Tibial nerve (tissue), 4 donors: ENCODE results near the gene ELP5. TPM values are rescaled to one million over a fixed set of nuclear protein-coding genes. Genes with fewer than 3 reads are reported as not detected.

Experiments
- DNase-seq, 2 donors: peaks; one replicate each; pipeline ENCODE4 v3.0.0-alpha.2; 2019; ENCODE audit warnings: low spot score in 2 of 2
- H3K27ac ChIP-seq, 4 donors: fragments of 200-600 bp; sonication (generic) in 3 of 4; one replicate each; pipeline ENCODE4 v1.5.1; 2017 to 2019; ENCODE audit warnings: mild to moderate bottlenecking in 1 of 4
- H3K27me3 ChIP-seq, 2 donors: fragments of 200-600 bp; sonication (generic) in 1 of 2; one replicate each; pipeline versions ENCODE4 v1.5.1 to v1.6.0; 2017 to 2019
- H3K36me3 ChIP-seq, 3 donors: fragments of 200-600 bp; sonication (generic); one replicate each; pipeline ENCODE4 v1.5.1; 2018 to 2019
- H3K4me1 ChIP-seq, 4 donors: fragments of 200-600 bp; sonication (generic) in 3 of 4; one replicate each; pipeline ENCODE4 v1.5.1; 2017 to 2019
- H3K4me3 ChIP-seq, 4 donors: fragments of 200-600 bp; sonication (generic) in 3 of 4; one replicate each; pipeline ENCODE4 v1.5.1; 2017 to 2019; ENCODE audit warnings: mild to moderate bottlenecking in 1 of 4, moderate library complexity in 1 of 4
- H3K9me3 ChIP-seq, 4 donors: fragments of 200-600 bp; sonication (generic) in 3 of 4; one replicate each; pipeline ENCODE4 v1.5.1; 2017 to 2019
- CTCF ChIP-seq, 5 experiments: fragments of 200-600 bp in 3 of 5; fragments of 450-650 bp in 2 of 5; sonication (generic) in 3 of 5; IDR thresholded peaks; one replicate each; pipeline ENCODE4 v1.5.1; 2016 to 2019; ENCODE audit warnings: antibody characterized with exemption in 5 of 5, mild to moderate bottlenecking in 3 of 5, moderate library complexity in 2 of 5
- EP300 ChIP-seq, 2 donors: sonication (generic); formaldehyde crosslinking; IDR thresholded peaks; one replicate each; pipeline ENCODE4 v1.6.1; 2017; ENCODE audit warnings: antibody characterized with exemption in 2 of 2, mild to moderate bottlenecking in 1 of 2
- POLR2A ChIP-seq, 2 donors: fragments of 450-650 bp; IDR thresholded peaks; one replicate each; pipeline ENCODE4 v1.6.1; 2017; ENCODE audit warnings: antibody characterized with exemption in 2 of 2, mild to moderate bottlenecking in 2 of 2, moderate library complexity in 2 of 2
- WGBS, 2 donors: methylation state at CpG; one replicate each; pipeline ENCODE4 v1.1.5; 2018; 5-methylcytosine and 5-hydroxymethylcytosine counted together
- total RNA-seq, 4 donors: library from RNA; depleted of rRNA; stranded (reverse); fragments of >200 nt; gene quantifications; one replicate each; pipeline ENCODE4 v1.1.0, GENCODE V29; 2016

Gene ELP5
- total RNA-seq, 4 donors from 2014 or later, result 21.9 to 28.7 (median 25.0) TPM

- Histone ChIP-seq H3K27me3 (no peaks in the 10 kb centered on the region), H3K36me3 (peaks cover 0 to 31% (median 0%) of the 10 kb centered on the region in 3 donors), H3K4me3 (no peak overlapping the region), H3K27ac (peak overlapping the region in 3 of 4 donors; percentile 96 to 98 (median 97)), H3K9me3 (no peaks in the 10 kb centered on the region), H3K4me1 (peaks cover 3 to 72% (median 41%) of the 10 kb centered on the region in 4 donors)
- DNase-seq, result no peak
- WGBS, 2 donors, result 81 to 82% methylated on average over 6 of the region's 6 CpGs
- no peak for TF ChIP-seq POLR2A (IDR thresholded peaks at IDR 0.05)
- TF ChIP-seq CTCF (IDR thresholded peaks at IDR 0.05), result no peak
- TF ChIP-seq EP300 (IDR thresholded peaks at IDR 0.05), result no peak
Observed at GRCh38 chr17:7236808-7237207, 15.2 kb upstream of the ELP5 start.

- peak overlapping the region; percentile 96 to 98 (median 96) for H3K27ac ChIP-seq
- 15 to 22% methylated on average over 6 of the region's 6 CpGs for WGBS, 2 donors
- H3K9me3 ChIP-seq, result no peaks in the 10 kb centered on the region
- peak overlapping the region; percentile 64 to 99 (median 92) for H3K4me3 ChIP-seq
- H3K27me3 ChIP-seq, result no peaks in the 10 kb centered on the region
- DNase-seq, result no peak
- TF ChIP-seq POLR2A (IDR thresholded peaks at IDR 0.05) (no peak), EP300 (IDR thresholded peaks at IDR 0.05) (no peak), CTCF (IDR thresholded peaks at IDR 0.05) (no peak)
- peaks cover 3 to 67% (median 38%) of the 10 kb centered on the region in 4 donors for H3K4me1 ChIP-seq
- peaks cover 0 to 31% (median 0%) of the 10 kb centered on the region in 3 donors for H3K36me3 ChIP-seq
Observed at GRCh38 chr17:7237266-7237760, 14.7 kb upstream of the ELP5 start.

GRCh38 chr17:7237761-7238419 is 14.1 kb upstream of the ELP5 start:
- peaks cover 0 to 31% (median 0%) of the 10 kb centered on the region in 3 donors for H3K36me3 ChIP-seq
- TF ChIP-seq POLR2A (IDR thresholded peaks at IDR 0.05) (no peak), EP300 (IDR thresholded peaks at IDR 0.05) (no peak), CTCF (IDR thresholded peaks at IDR 0.05) (no peak)
- peaks cover 3 to 61% (median 34%) of the 10 kb centered on the region in 4 donors for H3K4me1 ChIP-seq
- peak overlapping the region; percentile 64 to 99 (median 92) for H3K4me3 ChIP-seq
- peak overlapping the region; percentile 96 to 98 (median 96) for H3K27ac ChIP-seq
- H3K27me3 ChIP-seq, result no peaks in the 10 kb centered on the region
- WGBS, 2 donors, result 0% methylated on average over 13 to 39 of the region's 73 CpGs
- H3K9me3 ChIP-seq, result no peaks in the 10 kb centered on the region
- DNase-seq, result peak; percentile 57 to 68

GRCh38 chr17:7238420-7239090 is 13.5 kb upstream of the ELP5 start:
- H3K27ac ChIP-seq, result peak overlapping the region; percentile 96 to 98 (median 96)
- TF ChIP-seq CTCF (IDR thresholded peaks at IDR 0.05) (no peak), EP300 (IDR thresholded peaks at IDR 0.05) (no peak), POLR2A (IDR thresholded peaks at IDR 0.05) (no peak)
- H3K36me3 ChIP-seq, result peaks cover 0 to 31% (median 0%) of the 10 kb centered on the region in 3 donors
- DNase-seq, result no peak
- WGBS, 2 donors, result 0 to 2% methylated on average over 32 of the region's 39 CpGs
- H3K4me3 ChIP-seq, result peak overlapping the region; percentile 64 to 99 (median 92)
- H3K27me3 ChIP-seq, result no peaks in the 10 kb centered on the region
- H3K9me3 ChIP-seq, result no peaks in the 10 kb centered on the region
- H3K4me1 ChIP-seq, result peaks cover 3 to 59% (median 33%) of the 10 kb centered on the region in 4 donors
